Measurements from ENCODE around the gene ENTPD6.

- no peak for TF ChIP-seq ZNF610 (tag by site-specific recombination; IDR thresholded peaks at IDR 0.05; ENCODE audit: borderline replicate concordance)
- TF ChIP-seq ZNF768 (tag by site-specific recombination; IDR thresholded peaks at IDR 0.05) = no peak
- no peak for TF ChIP-seq CTCF (tag by site-specific recombination; IDR thresholded peaks at IDR 0.05)
- TF ChIP-seq ZNF629 (tag by site-specific recombination; IDR thresholded peaks at IDR 0.05) = no peak
- no peak for TF ChIP-seq ZNF398 (tag by site-specific recombination; IDR thresholded peaks at IDR 0.05)
- TF ChIP-seq PATZ1 (tag by site-specific recombination; IDR thresholded peaks at IDR 0.05) = no peak
- TF ChIP-seq ZNF324 (tag by site-specific recombination; IDR thresholded peaks at IDR 0.05) = no peak
- no peak for TF ChIP-seq ZNF146 (tag by site-specific recombination; IDR thresholded peaks at IDR 0.05)
- no peak for TF ChIP-seq ZNF623 (tag by site-specific recombination; IDR thresholded peaks at IDR 0.05)
- TF ChIP-seq ZFP41 (tag by site-specific recombination; IDR thresholded peaks at IDR 0.05; ENCODE audit: borderline replicate concordance) = no peak
- TF ChIP-seq ZNF514 (tag by site-specific recombination; IDR thresholded peaks at IDR 0.05) = no peak
- no peak for TF ChIP-seq ZBTB1 (tag by site-specific recombination; IDR thresholded peaks at IDR 0.05)
- no peak for TF ChIP-seq ZNF416 (tag by site-specific recombination; IDR thresholded peaks at IDR 0.05)
Measured at GRCh38 chr20:25222461-25223178, 27.1 kb downstream of the ENTPD6 start.

All from HEK293 (cell line).